ENCODE data around the gene FBLN2. TPM values are rescaled to one million over a fixed set of nuclear protein-coding genes. Genes with fewer than 3 reads are reported as not detected.

Gene FBLN2
- total and polyA plus RNA-seq, 10 of the 15 experiments (the other 5 are each of a cell fraction or from before 2014, with no cell fraction given) = 0.03 to 0.41 (median 0.12) TPM; not detected in 2

- H3K27me3 ChIP-seq (replicated peaks in 1 of 2; ENCODE audit: control insufficient read depth in 2 of 2, insufficient read depth in 2 of 2, low read length in 1 of 2) = peaks cover 0 to 4% of the 10 kb centered on the region in 2 experiments; a peak in 3 of 4 replicates
- ChIA-PET CTCF (interaction anchor here (0.7 kb wide), 1 partner anchor 805 kb away, joined by 3 read pairs; no protein-coding TSS in a partner anchor), RAD21 (ENCODE audit: unreplicated experiment) (no interaction called here), SMC1A (ENCODE audit: uncharacterized antibody, unreplicated experiment) (no interaction called here), POLR2A (no interaction called here)
- ATAC-seq (no peak), FAIRE-seq (no peak), DNase-seq (ENCODE audit: low read depth, low spot score) (no peak)
- no peaks in the 10 kb centered on the region for H3K9me3 ChIP-seq (replicated peaks; ENCODE audit: control insufficient read depth, insufficient read depth, low read length)
- WGBS (ENCODE audit: insufficient coverage, insufficient replicate concordance, low lambda C conversion rate, missing lambda C conversion rate) = 13% methylated on average over 5 of the region's 5 CpGs
- H3K79me2 ChIP-seq (ENCODE audit: control insufficient read depth, insufficient read depth, low read length) = no peaks in the 10 kb centered on the region
- no peak overlapping the region for H3K4me2 ChIP-seq (ENCODE audit: control insufficient read depth, insufficient read depth)
- no peak for TF ChIP-seq POLR2AphosphoS5 (IDR thresholded peaks at IDR 0.05; ENCODE audit: low read length)
- no peak for TF ChIP-seq SMAD1 (IDR thresholded peaks at IDR 0.05; ENCODE audit: low read depth, partially characterized antibody)
- TF ChIP-seq CBFB (IDR thresholded peaks at IDR 0.05; ENCODE audit: low read depth) = no peak
- TF ChIP-seq MTA3 (IDR thresholded peaks at IDR 0.05; ENCODE audit: borderline replicate concordance, low read length) = no peak
- TF ChIP-seq IKZF2 (IDR thresholded peaks at IDR 0.05) = no peak
- TF ChIP-seq CTCF (IDR thresholded peaks at IDR 0.05 in 2 of 3, conservative IDR thresholded peaks at IDR 0.05 in 1 of 3; ENCODE audit: control insufficient read depth in 2 of 3, extremely low read depth in 1 of 3, insufficient read depth in 1 of 3, low read depth in 3 of 3, low read length in 3 of 3) = no peak
- no peak for TF ChIP-seq MYB (IDR thresholded peaks at IDR 0.05; ENCODE audit: borderline replicate concordance, low read depth, low read length)
- no peak for TF ChIP-seq E4F1 (IDR thresholded peaks at IDR 0.05; ENCODE audit: borderline replicate concordance, partially characterized antibody)
- no peak for TF ChIP-seq FOXM1 (IDR thresholded peaks at IDR 0.05; ENCODE audit: low read depth, low read length)
- no peak for TF ChIP-seq HSF1 (IDR thresholded peaks at IDR 0.05; ENCODE audit: low read depth, low read length)
- H3K4me3 ChIP-seq = no peak overlapping the region
- no peak overlapping the region for H2AFZ ChIP-seq (ENCODE audit: control insufficient read depth, low read depth, low read length)
- intact Hi-C loops (cut with micrococcal nuclease; ENCODE audit: unreplicated experiment) = no loop called here
- H3K36me3 ChIP-seq (ENCODE audit: control insufficient read depth in 2 of 2, insufficient read depth in 2 of 2, low read length in 1 of 2) = no peaks in the 10 kb centered on the region
- no TSS peak for BruUV-seq (replicated peaks)
- no peaks in the 10 kb centered on the region for H3K4me1 ChIP-seq (ENCODE audit: control insufficient read depth, insufficient read depth, low read length)
- no peaks in the 10 kb centered on the region for H4K20me1 ChIP-seq (ENCODE audit: control insufficient read depth, insufficient read depth)
- no peak overlapping the region for H3K9ac ChIP-seq (ENCODE audit: control insufficient read depth, insufficient read depth, low read length)
- in situ Hi-C loops (cut with MboI) = no loop called here
- no peak overlapping the region for H3K27ac ChIP-seq (ENCODE audit: control insufficient read depth, insufficient read depth)
Observed at GRCh38 chr3:13687517-13687943, 138.6 kb downstream of the FBLN2 start.

Measured in GM12878 (cell line).